K562 (cell line): ENCODE results near the gene PDE1C. TPM values are rescaled to one million over a fixed set of nuclear protein-coding genes. Genes with fewer than 3 reads are reported as not detected.
A peak's percentile ranks its signal among the peaks of the same experiment; 100 is the strongest.

ENCODE experiments used
- ATAC-seq: fragments of 200-7000 bp; cut with Tn5 transposase; 3 replicates; pipeline ENCODE4 v1.9.1; 2020; ENCODE audit warnings: moderate library complexity
- BruUV-seq: library from RNA; stranded (reverse); fragments of 400-500 nt; replicated peaks from 2 replicates; lab custom pipeline; 2021; lab: Mats Ljungman, UMichigan
- CTCF ChIA-PET: fragments of 300-600 bp; formaldehyde crosslinking; extraction: SDS; loops from one replicate; lab custom pipeline; 2021; ENCODE audit warnings: low intra/inter-chr PET ratio; lab: Yijun Ruan, JAX
- POLR2A ChIA-PET: fragments of 300-600, 350-650 bp; sonication (Branson Sonifier 250); formaldehyde crosslinking; extraction: SDS; loops from one replicate; lab custom pipeline; 2021; ENCODE audit warnings: antibody characterized with exemption, inconsistent platforms; lab: Yijun Ruan, JAX
- DNase-seq, 4 experiments: peaks; one replicate each; pipeline versions ENCODE4 v3.0.0 to v3.0.0-alpha.2; 2011 to 2018; ENCODE audit warnings: low spot score in 3 of 4, mixed read lengths in 3 of 4; ENCODE audit errors: extremely low read depth in 1 of 4
- FAIRE-seq: peaks from 2 replicates; lab custom pipeline; 2011; peaks lifted over from hg19 to GRCh38; lab: Jason Lieb, UNC
- H2AFZ ChIP-seq: 2 replicates; pipeline ENCODE4 v1.6.0; 2011; ENCODE audit warnings: low read depth, low read length, control low read depth, inconsistent platforms
- H3K27ac ChIP-seq: fragments of 200-600 bp; 3 replicates; pipeline ENCODE4 v1.8.0; 2011; ENCODE audit warnings: low read depth, mild to moderate bottlenecking, control low read depth, inconsistent platforms, low read length, moderate library complexity, mixed read lengths; ENCODE audit errors: extremely low read depth
- H3K27me3 ChIP-seq, 2 experiments: fragments of 300-600 bp in 1 of 2; 2 replicates in 1 of 2; 3 replicates in 1 of 2; pipeline versions ENCODE4 v1.6.0 to v1.8.0; 2011; ENCODE audit warnings: inconsistent platforms in 2 of 2, low read length in 2 of 2, mild to moderate bottlenecking in 1 of 2, mixed read lengths in 1 of 2, moderate library complexity in 1 of 2; ENCODE audit not compliant: control insufficient read depth in 2 of 2, insufficient read depth in 2 of 2
- H3K36me3 ChIP-seq: fragments of 300-600 bp; 3 replicates; pipeline ENCODE4 v1.8.0; 2011; ENCODE audit warnings: mild to moderate bottlenecking, low read length, inconsistent platforms; ENCODE audit not compliant: control insufficient read depth, insufficient read depth
- H3K4me1 ChIP-seq, 2 experiments: fragments of 200-600 bp in 1 of 2; replicated peaks in 1 of 2; 2 replicates in 1 of 2; 3 replicates in 1 of 2; pipeline versions ENCODE4 v1.5.1 to v1.8.0; 2011; ENCODE audit warnings: inconsistent platforms in 2 of 2, low read length in 2 of 2, mild to moderate bottlenecking in 1 of 2, mixed read lengths in 1 of 2, moderate library complexity in 1 of 2; ENCODE audit not compliant: control insufficient read depth in 2 of 2, insufficient read depth in 2 of 2
- H3K4me2 ChIP-seq: 2 replicates; pipeline ENCODE4 v1.6.1; 2011; ENCODE audit warnings: low read length, control low read depth, inconsistent platforms, mixed read lengths; ENCODE audit not compliant: insufficient read depth
- H3K4me3 ChIP-seq: fragments of 200-600 bp; sonication (generic), shearing (Covaris generic); 2 replicates; pipeline ENCODE4 v1.5.1; 2016; ENCODE audit warnings: control low read depth, inconsistent platforms
- H3K79me2 ChIP-seq: fragments of 200-600 bp; 3 replicates; pipeline ENCODE4 v1.8.0; 2011; ENCODE audit warnings: low read length, inconsistent platforms; ENCODE audit not compliant: control insufficient read depth, insufficient read depth
- H3K9ac ChIP-seq, 2 experiments: 2 replicates each; pipeline versions ENCODE4 v1.6.0 to v1.6.1; 2011; ENCODE audit warnings: low read depth in 2 of 2, low read length in 2 of 2, control low read depth in 1 of 2, inconsistent platforms in 1 of 2, mild to moderate bottlenecking in 1 of 2, mixed read lengths in 1 of 2; ENCODE audit not compliant: insufficient read depth in 1 of 2
- H3K9me1 ChIP-seq: one replicate; pipeline ENCODE4 v1.6.0; 2011; ENCODE audit warnings: inconsistent platforms, mild to moderate bottlenecking, low read length, moderate library complexity; ENCODE audit not compliant: control insufficient read depth, insufficient read depth
- H3K9me3 ChIP-seq: replicated peaks from 2 replicates; pipeline ENCODE4 v1.5.1; 2011; ENCODE audit warnings: low read depth, low read length, inconsistent platforms; ENCODE audit not compliant: control insufficient read depth, insufficient read depth
- H4K20me1 ChIP-seq: replicated peaks from 2 replicates; pipeline ENCODE4 v1.6.1; 2011; ENCODE audit warnings: low read length, inconsistent platforms, mixed read lengths; ENCODE audit not compliant: control insufficient read depth, insufficient read depth
- BRD9 ChIP-seq: fragments of 450-650 bp; IDR thresholded peaks from 2 replicates; pipeline ENCODE4 v1.6.1; 2018; ENCODE audit warnings: low read depth; ENCODE audit not compliant: partially characterized antibody
- KDM1A ChIP-seq, 2 experiments: fragments of 450-650 bp; IDR thresholded peaks; 2 replicates each; pipeline ENCODE4 v1.6.1; 2016; ENCODE audit warnings: mild to moderate bottlenecking in 2 of 2
- KHSRP ChIP-seq: fragments of 450-650 bp; IDR thresholded peaks from 2 replicates; pipeline ENCODE4 v1.6.1; 2017
- NFE2 ChIP-seq: IDR thresholded peaks from 2 replicates; pipeline ENCODE4 v1.6.1; 2014; ENCODE audit warnings: antibody characterized with exemption, low read depth
- ZHX1 ChIP-seq: fragments of 150-350 bp; conservative IDR thresholded peaks from 2 replicates; pipeline ENCODE4 v1.6.1; 2014; ENCODE audit warnings: low read length
- ZNF444 ChIP-seq: fragments of 250-450 bp; sonication (Bioruptor Pico); IDR thresholded peaks from 2 replicates; pipeline ENCODE4 v1.4.0; 2020; ENCODE audit warnings: mild to moderate bottlenecking, moderate library complexity
- WGBS: fragments of 100-300 bp; shearing (Covaris generic); methylation state at CpG from one replicate; pipeline ENCODE4 v1.1.6; 2016; ENCODE audit warnings: low coverage, mixed read lengths; ENCODE audit not compliant: insufficient coverage; ENCODE audit errors: missing lambda C conversion rate; 5-methylcytosine and 5-hydroxymethylcytosine counted together
- in situ Hi-C: fragments of 300-500 bp; cut with MboI; formaldehyde crosslinking; loops from 4 replicates; pipeline ENCODE4 v1.15.0; 2018; ENCODE audit warnings: inconsistent platforms, mixed read lengths
- intact Hi-C: fragments of 100-400 bp; cut with micrococcal nuclease; formaldehyde crosslinking; loops from 2 replicates; pipeline ENCODE4 v1.14.2; 2022
- polyA plus RNA-seq, 8 experiments: library from polyadenylated mRNA; depleted of rRNA in 4 of 8; stranded (reverse) in 5 of 8; unstranded in 3 of 8; fragments of >200 nt; fragmentation: Nextera tagmentation in 2 of 8; fragmentation: Illumina TruSeq in 1 of 8; extraction: Ambion mirVana in 2 of 8; extraction: Trizol in 1 of 8; gene quantifications; 2 replicates each; pipeline versions ENCODE4 v1.2.1 to v1.2.3, GENCODE V29; 2011 to 2014; ENCODE audit warnings: inconsistent platforms in 1 of 8, missing spikeins in 1 of 8
- total RNA-seq, 7 experiments: library from RNA; depleted of rRNA in 6 of 7; stranded (reverse); fragments of >200 nt in 6 of 7; fragmentation: Illumina TruSeq in 2 of 7; extraction: Trizol in 2 of 7; gene quantifications; 2 replicates each; pipeline versions ENCODE4 v1.2.1 to v1.2.3, GENCODE V29; 2011 to 2021; ENCODE audit warnings: low replicate concordance in 1 of 7

The PDE1C gene
- total and polyA plus RNA-seq, 9 of the 15 experiments (the other 6 are each of a cell fraction or from before 2014, with no cell fraction given), result under 0.01 to 0.01 TPM; not detected in 7

- Histone ChIP-seq H3K79me2 (no peaks in the 10 kb centered on the region), H3K27me3 (no peaks in the 10 kb centered on the region), H3K4me1 (no peaks in the 10 kb centered on the region), H3K4me3 (no peak overlapping the region), H4K20me1 (no peaks in the 10 kb centered on the region), H3K9ac (no peak overlapping the region), H3K27ac (no peak overlapping the region), H3K9me3 (no peaks in the 10 kb centered on the region), H3K36me3 (no peaks in the 10 kb centered on the region), H2AFZ (no peak overlapping the region), H3K9me1 (no peaks in the 10 kb centered on the region), H3K4me2 (no peak overlapping the region)
- no peak for TF ChIP-seq ZNF444
- no peak for TF ChIP-seq KDM1A (IDR thresholded peaks at IDR 0.05)
- TF ChIP-seq BRD9, result no peak
- no peak for TF ChIP-seq ZHX1
- 0 out of 2 replicates have a peak, but pooled peaks have one; percentile 12 for TF ChIP-seq NFE2
- TF ChIP-seq KHSRP, result no peak
- in situ Hi-C loops, result no loop called here
- DNase-seq (no peak), FAIRE-seq (no peak), ATAC-seq (no peak)
- BruUV-seq, result no TSS peak
- CTCF ChIA-PET, result no interaction called here
- POLR2A ChIA-PET, result no interaction called here
- WGBS, result 0% methylated on average over 2 of the region's 2 CpGs
- intact Hi-C loops, result no loop called here
These were observed 113.0 kb downstream of the PDE1C start for GRCh38 chr7:31957090-31957720.
